Activated CD4-positive, alpha-beta T cell treated with anti-CD3 and anti-CD28 coated beads, Interleukin-2, amount 10 ng/mL, durations not matched to agents 24 days and 14 days (primary cell): ENCODE measurements around the gene SLC35D1. TPM values are rescaled to one million over a fixed set of nuclear protein-coding genes. Genes with fewer than 3 reads are reported as not detected.

Experiments used
- DNase-seq: peaks from one replicate; pipeline ENCODE4 v3.0.0; 2022
- H3K27ac Mint-ChIP-seq: one replicate; pipeline ENCODE4 v1.8.0; 2022; ENCODE audit warnings: mild to moderate bottlenecking, mixed read lengths
- H3K27me3 Mint-ChIP-seq: one replicate; pipeline ENCODE4 v1.8.0; 2022; ENCODE audit warnings: mixed read lengths
- H3K36me3 Mint-ChIP-seq: one replicate; pipeline ENCODE4 v1.8.0; 2022; ENCODE audit warnings: low read depth, mild to moderate bottlenecking, mixed read lengths
- H3K4me1 Mint-ChIP-seq: one replicate; pipeline ENCODE4 v1.8.0; 2021; ENCODE audit warnings: mixed read lengths
- H3K4me3 Mint-ChIP-seq: one replicate; pipeline ENCODE4 v1.8.0; 2022; ENCODE audit warnings: mild to moderate bottlenecking, moderate library complexity, mixed read lengths
- H3K9me3 Mint-ChIP-seq: one replicate; pipeline ENCODE4 v1.8.0; 2021; ENCODE audit warnings: mixed read lengths
- intact Hi-C: fragments of 100-400 bp; cut with micrococcal nuclease; formaldehyde crosslinking; loops from one replicate; pipeline ENCODE4 v1.15.1; 2023
- total RNA-seq: library from RNA; stranded (reverse); gene quantifications from 2 replicates; pipeline ENCODE4 v1.2.3, GENCODE V29; 2022

SLC35D1 gene
- total RNA-seq, 1 donor from 2014 or later: 16.1 TPM

GRCh38 chr1:67031121-67031858 is 22.7 kb downstream of the SLC35D1 start:
- intact Hi-C loops: no loop called here
- no peak overlapping the region for H3K27ac Mint-ChIP-seq
- H3K9me3 Mint-ChIP-seq: peaks cover 19% of the 10 kb centered on the region
- H3K4me1 Mint-ChIP-seq: no peaks in the 10 kb centered on the region
- no peak overlapping the region for H3K4me3 Mint-ChIP-seq
- no peaks in the 10 kb centered on the region for H3K27me3 Mint-ChIP-seq
- DNase-seq: no peak
- peaks cover 45% of the 10 kb centered on the region for H3K36me3 Mint-ChIP-seq

- no peak for DNase-seq
- no peak overlapping the region for H3K27ac Mint-ChIP-seq
- H3K27me3 Mint-ChIP-seq: no peaks in the 10 kb centered on the region
- H3K36me3 Mint-ChIP-seq: peaks cover 40% of the 10 kb centered on the region
- intact Hi-C loops: no loop called here
- no peaks in the 10 kb centered on the region for H3K4me1 Mint-ChIP-seq
- peaks cover 6% of the 10 kb centered on the region for H3K9me3 Mint-ChIP-seq
- H3K4me3 Mint-ChIP-seq: no peak overlapping the region
Observed at GRCh38 chr1:67029472-67029871, 24.5 kb downstream of the SLC35D1 start.

GRCh38 chr1:67020765-67021164 is 33.2 kb downstream of the SLC35D1 start:
- H3K36me3 Mint-ChIP-seq: peaks cover 36% of the 10 kb centered on the region
- no peaks in the 10 kb centered on the region for H3K4me1 Mint-ChIP-seq
- no peaks in the 10 kb centered on the region for H3K9me3 Mint-ChIP-seq

GRCh38 chr1:67020304-67020703 is 33.6 kb downstream of the SLC35D1 start:
- Mint-ChIP-seq H3K9me3 (no peaks in the 10 kb centered on the region), H3K27me3 (no peaks in the 10 kb centered on the region), H3K36me3 (peaks cover 36% of the 10 kb centered on the region), H3K4me3 (no peak overlapping the region), H3K27ac (no peak overlapping the region), H3K4me1 (no peaks in the 10 kb centered on the region)
- no peak for DNase-seq
- intact Hi-C loops: no loop called here

More at GRCh38 chr1:67020765-67021164, 33.2 kb downstream of the SLC35D1 start:
- Mint-ChIP-seq H3K27ac (no peak overlapping the region), H3K4me3 (no peak overlapping the region), H3K27me3 (no peaks in the 10 kb centered on the region)
- intact Hi-C loops: no loop called here
- DNase-seq: no peak

GRCh38 chr1:67019600-67020136 is 34.3 kb downstream of the SLC35D1 start:
- no peak for DNase-seq
- Mint-ChIP-seq H3K36me3 (peaks cover 34% of the 10 kb centered on the region), H3K9me3 (no peaks in the 10 kb centered on the region), H3K27ac (no peak overlapping the region), H3K4me1 (no peaks in the 10 kb centered on the region), H3K27me3 (no peaks in the 10 kb centered on the region), H3K4me3 (no peak overlapping the region)
- intact Hi-C loops: no loop called here

DNA sequence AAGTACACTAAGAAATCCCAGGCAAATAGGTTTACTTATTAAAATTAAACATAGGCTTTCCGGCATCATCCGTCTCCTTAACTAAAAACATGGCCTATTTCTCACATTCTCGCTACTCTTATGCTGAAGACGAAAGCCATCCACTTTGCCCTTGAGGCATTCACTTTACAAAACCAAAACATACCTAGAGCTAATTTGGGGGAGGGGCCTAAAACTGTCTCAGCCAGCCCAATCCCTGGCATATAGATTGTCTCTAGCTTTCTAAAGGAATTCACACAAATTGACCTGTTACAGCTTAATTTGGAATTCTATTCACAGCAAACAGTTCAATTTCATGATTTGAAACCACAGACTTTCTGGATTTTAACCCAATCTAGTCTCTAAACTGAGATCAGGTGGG is 34.8 kb downstream of the SLC35D1 start:
- DNase-seq: no peak
- Mint-ChIP-seq H3K9me3 (no peaks in the 10 kb centered on the region), H3K27me3 (no peaks in the 10 kb centered on the region), H3K4me3 (no peak overlapping the region), H3K27ac (no peak overlapping the region), H3K36me3 (peaks cover 35% of the 10 kb centered on the region), H3K4me1 (no peaks in the 10 kb centered on the region)
- intact Hi-C loops: no loop called here

GRCh38 chr1:67018574-67018973 is 35.4 kb downstream of the SLC35D1 start:
- intact Hi-C loops: no loop called here
- H3K9me3 Mint-ChIP-seq: no peaks in the 10 kb centered on the region
- no peak overlapping the region for H3K27ac Mint-ChIP-seq
- peaks cover 37% of the 10 kb centered on the region for H3K36me3 Mint-ChIP-seq
- no peak overlapping the region for H3K4me3 Mint-ChIP-seq
- DNase-seq: peak; percentile 43
- H3K4me1 Mint-ChIP-seq: peaks cover 2% of the 10 kb centered on the region
- H3K27me3 Mint-ChIP-seq: no peaks in the 10 kb centered on the region

- no peaks in the 10 kb centered on the region for H3K9me3 Mint-ChIP-seq
- intact Hi-C loops: no loop called here
- peaks cover 43% of the 10 kb centered on the region for H3K36me3 Mint-ChIP-seq
- H3K27me3 Mint-ChIP-seq: no peaks in the 10 kb centered on the region
- no peak overlapping the region for H3K4me3 Mint-ChIP-seq
- DNase-seq: no peak
- H3K27ac Mint-ChIP-seq: peak overlapping the region; percentile 16
- peaks cover 4% of the 10 kb centered on the region for H3K4me1 Mint-ChIP-seq
Observed at GRCh38 chr1:67013573-67013972, 40.4 kb downstream of the SLC35D1 start.

- intact Hi-C loops: no loop called here
- Mint-ChIP-seq H3K9me3 (no peaks in the 10 kb centered on the region), H3K4me1 (peaks cover 4% of the 10 kb centered on the region), H3K27ac (no peak overlapping the region), H3K4me3 (no peak overlapping the region), H3K36me3 (peaks cover 44% of the 10 kb centered on the region), H3K27me3 (no peaks in the 10 kb centered on the region)
- no peak for DNase-seq
Observed at GRCh38 chr1:67009792-67010191, 44.2 kb downstream of the SLC35D1 start.

GRCh38 chr1:67005068-67005467 is 48.9 kb downstream of the SLC35D1 start:
- no peaks in the 10 kb centered on the region for H3K4me1 Mint-ChIP-seq
- H3K36me3 Mint-ChIP-seq: peaks cover 34% of the 10 kb centered on the region
- intact Hi-C loops: no loop called here
- H3K4me3 Mint-ChIP-seq: no peak overlapping the region
- no peaks in the 10 kb centered on the region for H3K27me3 Mint-ChIP-seq
- DNase-seq: no peak
- no peaks in the 10 kb centered on the region for H3K9me3 Mint-ChIP-seq
- no peak overlapping the region for H3K27ac Mint-ChIP-seq

DNA sequence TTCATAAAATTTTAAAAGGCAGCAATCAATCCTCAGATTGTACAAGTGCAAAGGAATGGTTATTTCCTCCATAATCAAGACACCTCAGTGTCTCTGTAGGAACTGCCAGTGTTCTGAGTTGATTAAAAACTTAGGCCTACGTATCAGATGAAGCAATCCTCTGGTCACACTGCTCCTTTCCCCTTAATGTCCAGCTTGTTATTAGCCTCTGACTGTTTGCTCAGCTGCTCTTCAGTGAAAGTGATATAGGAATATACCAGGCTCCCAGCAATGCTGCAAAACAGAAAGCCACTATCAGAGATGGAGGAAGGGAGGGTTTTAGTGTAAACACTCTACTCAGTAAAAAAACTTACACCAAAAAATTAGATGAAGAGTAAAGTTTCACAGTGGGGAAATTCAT is 49.8 kb downstream of the SLC35D1 start:
- no peaks in the 10 kb centered on the region for H3K27me3 Mint-ChIP-seq
- no peaks in the 10 kb centered on the region for H3K9me3 Mint-ChIP-seq
- no peaks in the 10 kb centered on the region for H3K4me1 Mint-ChIP-seq
- H3K4me3 Mint-ChIP-seq: no peak overlapping the region
- no peak for DNase-seq
- peaks cover 28% of the 10 kb centered on the region for H3K36me3 Mint-ChIP-seq
- intact Hi-C loops: no loop called here
- H3K27ac Mint-ChIP-seq: no peak overlapping the region

DNA sequence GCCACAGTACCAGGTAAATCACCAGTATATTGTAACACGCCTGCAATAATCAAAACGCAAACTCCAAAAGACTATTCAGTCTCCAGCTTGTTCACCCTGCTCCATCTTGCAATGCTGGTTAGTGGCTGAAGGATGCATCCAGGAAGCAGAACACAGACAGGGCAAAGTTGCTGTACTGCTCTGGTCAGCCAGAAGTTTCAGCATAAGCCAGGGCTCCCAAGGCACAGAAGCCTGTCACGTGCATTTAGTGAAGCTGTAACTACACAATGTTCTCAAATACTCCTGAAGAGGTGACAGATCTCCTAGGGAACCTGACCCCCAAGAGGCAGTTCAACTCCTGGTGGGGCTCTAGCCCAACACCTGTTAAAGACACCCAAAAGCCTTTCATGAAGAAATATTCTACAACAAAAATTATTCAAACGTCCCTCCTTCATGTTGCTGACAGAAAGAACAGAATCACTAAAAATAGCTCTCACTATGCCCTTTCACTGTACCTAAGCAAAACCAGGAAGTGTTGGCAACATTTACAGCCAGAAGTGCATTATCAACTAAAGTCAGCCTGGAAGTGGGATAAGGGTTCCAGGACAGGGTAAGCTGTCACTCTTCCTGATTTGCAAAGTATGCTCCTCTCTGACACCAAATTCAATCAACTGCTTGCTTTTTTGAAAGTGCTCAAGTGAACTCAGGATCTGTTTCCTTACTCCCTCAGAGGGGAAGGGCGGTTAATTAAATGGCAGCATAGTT is 52.1 kb downstream of the SLC35D1 start:
- no peak overlapping the region for H3K27ac Mint-ChIP-seq
- peaks cover 25% of the 10 kb centered on the region for H3K36me3 Mint-ChIP-seq
- no peak overlapping the region for H3K4me3 Mint-ChIP-seq

DNA sequence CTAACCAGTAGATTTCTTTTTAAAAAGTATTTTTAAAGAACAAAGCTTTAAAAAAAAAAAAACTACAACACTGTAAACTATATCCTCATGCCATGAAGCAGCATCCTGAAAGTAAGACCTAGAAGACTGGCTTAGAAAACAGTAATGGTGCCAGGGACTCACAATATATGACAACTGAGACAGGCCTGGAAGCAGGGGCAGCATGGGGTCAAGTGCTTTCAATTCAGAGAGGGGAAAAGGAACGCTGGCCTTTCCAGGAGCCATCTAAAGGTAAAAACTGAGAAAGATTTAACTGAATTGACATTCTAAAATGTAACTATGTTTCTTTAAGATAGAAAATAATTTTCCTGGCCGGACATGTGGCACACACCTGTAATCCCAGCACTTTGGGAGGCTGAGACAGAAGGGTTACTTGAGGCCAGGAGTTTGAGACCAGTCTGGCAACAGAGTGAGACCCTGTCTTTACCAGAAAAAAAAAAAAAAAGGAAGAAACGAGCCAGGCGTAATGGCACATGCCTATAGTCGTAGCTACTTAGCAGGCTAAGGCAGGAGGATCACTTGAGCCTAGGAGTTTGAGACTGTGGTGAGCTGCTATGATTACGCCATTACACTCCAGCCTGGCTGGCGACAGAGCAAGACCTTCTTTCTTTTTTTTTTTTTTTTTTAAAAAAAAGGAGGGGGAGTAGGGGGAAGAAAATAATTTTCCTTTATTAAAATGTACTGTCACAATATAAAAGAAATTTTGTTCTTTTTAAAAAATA is 54.1 kb downstream of the SLC35D1 start:
- H3K36me3 Mint-ChIP-seq: peaks cover 31% of the 10 kb centered on the region
- H3K4me1 Mint-ChIP-seq: peaks cover 11% of the 10 kb centered on the region
- intact Hi-C loops: loop anchor here (5.0 kb wide), 2 partner anchors 52 to 233 kb away; partner anchors contain the start of gene SLC35D1
- no peaks in the 10 kb centered on the region for H3K27me3 Mint-ChIP-seq
- no peak overlapping the region for H3K27ac Mint-ChIP-seq
- H3K9me3 Mint-ChIP-seq: no peaks in the 10 kb centered on the region
- H3K4me3 Mint-ChIP-seq: no peak overlapping the region
- peak; percentile 39 for DNase-seq

More for the DNA sequence above, 52.1 kb downstream of the SLC35D1 start:
- no peak for DNase-seq
- intact Hi-C loops: no loop called here
- Mint-ChIP-seq H3K4me1 (peaks cover 6% of the 10 kb centered on the region), H3K27me3 (no peaks in the 10 kb centered on the region), H3K9me3 (no peaks in the 10 kb centered on the region)
